HepG2 (cell line): ENCODE data around the gene PRR22. TPM values are rescaled to one million over a fixed set of nuclear protein-coding genes. Genes with fewer than 3 reads are reported as not detected.

Experiments
- CEBPB ChIP-seq: IDR thresholded peaks from 2 replicates; pipeline ENCODE4 v1.6.1; 2011; ENCODE audit warnings: low read depth, low read length, improper control_type of control experiment, borderline replicate concordance
- KLF6 ChIP-seq: IDR thresholded peaks from 2 replicates; pipeline ENCODE4 v1.8.0; 2016; ENCODE audit warnings: missing biosample characterization, missing genetic modification reagents
- MEIS2 ChIP-seq: sonication (generic); formaldehyde crosslinking; IDR thresholded peaks from 2 replicates; pipeline ENCODE4 v1.9.0; 2021; ENCODE audit warnings: mild to moderate bottlenecking, missing genetic modification reagents
- NCOA1 ChIP-seq: sonication (generic); formaldehyde crosslinking; IDR thresholded peaks from 2 replicates; pipeline ENCODE4 v1.9.0; 2021; ENCODE audit warnings: missing genetic modification reagents
- NR3C1 ChIP-seq: sonication (generic); formaldehyde crosslinking; IDR thresholded peaks from 2 replicates; pipeline ENCODE4 v1.4.0; 2020; ENCODE audit warnings: missing genetic modification reagents
- REL ChIP-seq: sonication (generic); formaldehyde crosslinking; conservative IDR thresholded peaks from 2 replicates; pipeline ENCODE4 v1.8.0; 2022; ENCODE audit warnings: mild to moderate bottlenecking, missing genetic modification reagents, moderate library complexity
- TFE3 ChIP-seq: IDR thresholded peaks from 2 replicates; pipeline ENCODE4 v1.6.1; 2016
- THAP9 ChIP-seq: sonication (generic); formaldehyde crosslinking; IDR thresholded peaks from 2 replicates; pipeline ENCODE4; 2020; ENCODE audit warnings: missing genetic modification reagents, mild to moderate bottlenecking, borderline replicate concordance
- WIZ ChIP-seq: sonication (generic); formaldehyde crosslinking; IDR thresholded peaks from 2 replicates; pipeline ENCODE4 v1.5.1; 2020; ENCODE audit warnings: mild to moderate bottlenecking, missing genetic modification reagents
- ZFP82 ChIP-seq: sonication (generic); formaldehyde crosslinking; IDR thresholded peaks from 2 replicates; pipeline ENCODE4 v1.5.1; 2020; ENCODE audit warnings: mild to moderate bottlenecking, missing genetic modification reagents, borderline replicate concordance
- ZHX2 ChIP-seq, 2 experiments: sonication (generic) in 1 of 2; formaldehyde crosslinking in 1 of 2; IDR thresholded peaks; 2 replicates each; pipeline versions ENCODE4 v1.6.1 to v1.9.0; 2014 to 2022; ENCODE audit warnings: antibody characterized with exemption in 1 of 2, borderline replicate concordance in 1 of 2, inconsistent platforms in 1 of 2, low read depth in 1 of 2, missing genetic modification reagents in 1 of 2
- ZNF335 ChIP-seq: sonication (generic); formaldehyde crosslinking; IDR thresholded peaks from 2 replicates; pipeline ENCODE4 v1.4.0; 2020; ENCODE audit warnings: missing genetic modification reagents
- ZNF530 ChIP-seq: sonication (generic); formaldehyde crosslinking; IDR thresholded peaks from 2 replicates; pipeline ENCODE4 v1.5.0; 2020; ENCODE audit warnings: low read depth, mild to moderate bottlenecking, missing genetic modification reagents
- ZNF598 ChIP-seq: sonication (generic); formaldehyde crosslinking; IDR thresholded peaks from 2 replicates; pipeline ENCODE4 v1.5.1; 2020; ENCODE audit warnings: mild to moderate bottlenecking, missing genetic modification reagents, borderline replicate concordance
- ZNF660 ChIP-seq: sonication (generic); formaldehyde crosslinking; IDR thresholded peaks from 2 replicates; pipeline ENCODE4 v1.5.1; 2020; ENCODE audit warnings: mild to moderate bottlenecking, low read depth, missing genetic modification reagents, borderline replicate concordance
- polyA plus RNA-seq, 8 experiments: library from polyadenylated mRNA; depleted of rRNA in 3 of 8; stranded (reverse) in 7 of 8; unstranded in 1 of 8; fragments of >200 nt; fragmentation: Illumina TruSeq in 4 of 8; extraction: Trizol in 4 of 8; gene quantifications; 2 replicates each; pipeline versions ENCODE4 v1.2.1 to v1.2.3, GENCODE V29; 2011 to 2016; ENCODE audit warnings: low read depth in 4 of 8, missing spikeins in 1 of 8, mixed read lengths in 1 of 8; ENCODE audit not compliant: insufficient read depth in 1 of 8
- total RNA-seq, 5 experiments: library from RNA; depleted of rRNA; stranded (reverse); fragments of >200 nt; fragmentation: Illumina TruSeq; extraction: Trizol; gene quantifications; 2 replicates each; pipeline ENCODE4 v1.2.3, GENCODE V29; 2016; ENCODE audit warnings: low read depth in 1 of 5
- TF ChIP-seq, protein P1 (sequence below): sonication (generic); formaldehyde crosslinking; IDR thresholded peaks from 2 replicates; pipeline ENCODE4 v1.4.0; 2020; ENCODE audit warnings: missing genetic modification reagents, low read depth, mild to moderate bottlenecking, borderline replicate concordance

Gene PRR22
- total and polyA plus RNA-seq, 2 of the 13 experiments (the other 11 are each of a cell fraction or from before 2014, with no cell fraction given), result 0.84 to 2.3 TPM

GRCh38 chr19:5790559-5791520, 6.3 kb upstream of the PRR22 start, which contains the start of gene DUS3L (continued):
- TF ChIP-seq ZNF530 (CRISPR knock-in tag) (no peak), ZNF660 (CRISPR knock-in tag) (no peak), WIZ (CRISPR knock-in tag) (0 out of 2 replicates have a peak, but pooled peaks have one; percentile 42), NR3C1 (CRISPR knock-in tag) (no peak), ZFP82 (CRISPR knock-in tag) (peak; percentile 69; the same call in 1 of the 2 replicates), ZHX2 (IDR thresholded peaks at IDR 0.05; ENCODE audit: low read depth) (peak; percentile 97), ZHX2 (CRISPR knock-in tag; IDR thresholded peaks at IDR 0.05; ENCODE audit: borderline replicate concordance) (no peak), REL (CRISPR knock-in tag) (no peak), TFE3 (CRISPR knock-in tag) (peak; percentile 94), ZNF598 (CRISPR knock-in tag) (peak; percentile 85; the same call in 1 of the 2 replicates), NCOA1 (CRISPR knock-in tag) (no peak), ZNF335 (CRISPR knock-in tag) (peak; percentile 60; the same call in 1 of the 2 replicates), MEIS2 (no peak), CEBPB (no peak), KLF6 (CRISPR knock-in tag) (peak; percentile 73), THAP9 (CRISPR knock-in tag) (peak; percentile 98)
- TF ChIP-seq, protein P1, sequence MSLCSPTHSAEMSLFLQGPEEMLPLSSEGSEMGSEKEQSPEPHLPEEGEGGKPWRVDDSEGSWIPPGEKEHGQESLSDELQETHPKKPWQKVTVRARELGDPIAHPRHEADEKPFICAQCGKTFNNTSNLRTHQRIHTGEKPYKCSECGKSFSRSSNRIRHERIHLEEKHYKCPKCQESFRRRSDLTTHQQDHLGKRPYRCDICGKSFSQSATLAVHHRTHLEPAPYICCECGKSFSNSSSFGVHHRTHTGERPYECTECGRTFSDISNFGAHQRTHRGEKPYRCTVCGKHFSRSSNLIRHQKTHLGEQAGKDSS (CRISPR knock-in tag), result peak; percentile 44; the same call in 1 of the 2 replicates
